Measurements from ENCODE around the gene DBN1. TPM values are rescaled to one million over a fixed set of nuclear protein-coding genes. Genes with fewer than 3 reads are reported as not detected.

DBN1 gene
- polyA plus RNA-seq, 1 of the 3 experiments (the other 2 are of a cell fraction): 244 TPM

GRCh38 chr5:177448244-177448950 lies 25.0 kb downstream of the DBN1 start:
- WGBS (ENCODE audit: low lambda C conversion rate): 54% methylated on average over 6 of the region's 6 CpGs
- Histone ChIP-seq H3F3A (replicated peaks; ENCODE audit: insufficient read depth) (peaks cover 21% of the 10 kb centered on the region), H3K79me2 (ENCODE audit: insufficient read depth) (peaks cover 24% of the 10 kb centered on the region), H3K4me3 (ENCODE audit: low read depth in 2 of 2, low read length in 1 of 2) (peak overlapping the region; percentile 66 to 77), H3K9me2 (no peaks in the 10 kb centered on the region), H3K36me3 (replicated peaks in 1 of 2; ENCODE audit: control insufficient read depth in 1 of 2, insufficient read depth in 2 of 2, low read length in 1 of 2) (peaks cover 5 to 8% of the 10 kb centered on the region in 2 experiments), H3K27ac (ENCODE audit: low read depth in 2 of 2, low read length in 1 of 2) (peak overlapping the region; percentile 93 to 96), H3K4me2 (peak overlapping the region; percentile 86), H3K9me3 (no peaks in the 10 kb centered on the region), H3K27me3 (ENCODE audit: insufficient read depth) (no peaks in the 10 kb centered on the region), H3K9ac (peak overlapping the region; percentile 45), H2AFZ (ENCODE audit: low read depth) (no peak overlapping the region), H3K4me1 (ENCODE audit: control insufficient read depth in 1 of 2, insufficient read depth in 2 of 2, low read depth in 1 of 2, low read length in 1 of 2) (peaks cover 23 to 59% of the 10 kb centered on the region in 2 experiments), H4K20me1 (ENCODE audit: insufficient read depth) (peaks cover 11% of the 10 kb centered on the region; the same call in 1 of the 2 replicates)
- TF ChIP-seq TAF1 (IDR thresholded peaks at IDR 0.05; ENCODE audit: borderline replicate concordance, low read depth, low read length) (no peak), MXI1 (IDR thresholded peaks at IDR 0.05; ENCODE audit: low read depth, low read length) (no peak), SMC3 (IDR thresholded peaks at IDR 0.05; ENCODE audit: low read depth, low read length) (no peak), USF2 (IDR thresholded peaks at IDR 0.05; ENCODE audit: borderline replicate concordance, low read depth, low read length) (no peak), ELF1 (IDR thresholded peaks at IDR 0.05) (no peak), POLR2AphosphoS5 (IDR thresholded peaks at IDR 0.05; ENCODE audit: low read depth, low read length) (no peak), MEF2A (IDR thresholded peaks at IDR 0.05; ENCODE audit: borderline replicate concordance, low read depth) (no peak), FOXJ3 (CRISPR knock-in tag; IDR thresholded peaks at IDR 0.05) (no peak), NFIC (IDR thresholded peaks at IDR 0.05; ENCODE audit: borderline replicate concordance) (no peak), CHD2 (IDR thresholded peaks at IDR 0.05; ENCODE audit: low read length, partially characterized antibody) (no peak), JUND (IDR thresholded peaks at IDR 0.05) (no peak), GATA2 (CRISPR knock-in tag; IDR thresholded peaks at IDR 0.05) (no peak), PBX3 (IDR thresholded peaks at IDR 0.05) (no peak), EZH2phosphoT487 (IDR thresholded peaks at IDR 0.05; ENCODE audit: borderline replicate concordance, low read depth) (no peak), TEAD4 (IDR thresholded peaks at IDR 0.05; ENCODE audit: borderline replicate concordance, insufficient read depth) (no peak), SIN3A (IDR thresholded peaks at IDR 0.05; ENCODE audit: borderline replicate concordance, low read depth, low read length) (no peak), RAD21 (IDR thresholded peaks at IDR 0.05; ENCODE audit: low read length) (no peak), FOSL2 (IDR thresholded peaks at IDR 0.05; ENCODE audit: borderline replicate concordance, low read depth) (no peak), FOXM1 (IDR thresholded peaks at IDR 0.05; ENCODE audit: low read depth) (no peak), YY1 (IDR thresholded peaks at IDR 0.05; ENCODE audit: low read depth) (no peak)
- CTCF ChIA-PET: interaction anchor here (1.0 to 15.5 kb wide), 12 partner anchors 7 to 335 kb away, joined by 3 to 318 read pairs (median 6); partner anchors contain the start of genes GRK6, PDLIM7 and PFN3
- POLR2A ChIA-PET: interaction anchor here (0.6 to 6.1 kb wide), 5 partner anchors 22 to 58 kb away, joined by 3 to 46 read pairs (median 3); partner anchors contain the start of gene GRK6
- no peak for DNase-seq

Measured in SK-N-SH (cell line).